Measurements from ENCODE around the gene FAM3C.

Gene FAM3C

DNA sequence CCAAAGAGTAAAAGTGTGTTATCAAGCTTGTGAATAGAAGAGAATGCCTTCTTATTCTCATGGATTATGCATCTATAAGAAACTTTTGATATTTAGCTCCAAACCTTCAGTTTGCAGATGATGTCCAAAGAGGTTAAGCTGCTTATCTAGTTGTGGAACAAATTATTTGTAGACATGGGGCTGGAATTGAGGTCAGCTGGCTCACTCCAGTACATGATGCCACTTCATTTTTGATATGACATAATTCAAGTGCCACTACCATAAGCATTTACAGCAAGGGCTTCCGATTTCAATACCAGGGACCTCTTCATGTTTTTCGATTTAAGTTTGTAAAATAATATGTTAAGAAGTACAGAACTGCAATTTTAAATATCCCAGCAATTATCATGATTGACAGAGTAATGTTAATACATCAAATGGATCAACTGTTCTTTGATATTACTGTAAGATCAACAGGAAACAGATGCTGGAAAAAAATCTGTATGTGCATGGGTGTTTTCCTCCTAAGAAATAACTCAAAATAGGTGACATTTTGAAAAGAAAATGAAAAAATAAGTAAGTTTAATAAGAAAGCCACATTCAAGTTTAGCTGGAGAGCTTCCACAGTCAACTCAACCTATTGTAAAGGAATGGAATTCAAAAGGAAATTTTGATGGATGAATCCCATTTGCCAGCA is 12.7 kb downstream of the FAM3C start:
- H3K9me2 ChIP-seq (replicated peaks; ENCODE audit: insufficient read depth, low read length): no peaks in the 10 kb centered on the region
- no peak overlapping the region for H3K27ac ChIP-seq (ENCODE audit: low read length)
- no peak overlapping the region for H3K9ac ChIP-seq (ENCODE audit: low read length)
- peaks cover 10% of the 10 kb centered on the region for H3F3A ChIP-seq (ENCODE audit: insufficient read depth, low read length)
- no peak overlapping the region for H3K4me3 ChIP-seq (ENCODE audit: low read length)
- no peak overlapping the region for H2AFZ ChIP-seq (ENCODE audit: low read length)
- H4K20me1 ChIP-seq (ENCODE audit: insufficient read depth, low read length): peaks cover 8% of the 10 kb centered on the region; the same call in 1 of the 2 replicates
- H3K4me2 ChIP-seq (ENCODE audit: low read depth, low read length): no peak overlapping the region
- H3K4me1 ChIP-seq (ENCODE audit: low read length): peaks cover 33% of the 10 kb centered on the region
- peaks cover 18% of the 10 kb centered on the region; the same call in 1 of the 2 replicates for H3K36me3 ChIP-seq (replicated peaks; ENCODE audit: insufficient read depth, low read length)
- peaks cover 89% of the 10 kb centered on the region for H3K79me2 ChIP-seq (ENCODE audit: low read length)
- H3K9me3 ChIP-seq (replicated peaks; ENCODE audit: insufficient read depth, low read length): no peaks in the 10 kb centered on the region
- TF ChIP-seq EZH2phosphoT487 (IDR thresholded peaks at IDR 0.05; ENCODE audit: low read length) (no peak), EZH2 (optimal IDR thresholded peaks at IDR 0.05; ENCODE audit: low read depth, low read length) (no peak)
- TF ChIP-seq, protein P1, sequence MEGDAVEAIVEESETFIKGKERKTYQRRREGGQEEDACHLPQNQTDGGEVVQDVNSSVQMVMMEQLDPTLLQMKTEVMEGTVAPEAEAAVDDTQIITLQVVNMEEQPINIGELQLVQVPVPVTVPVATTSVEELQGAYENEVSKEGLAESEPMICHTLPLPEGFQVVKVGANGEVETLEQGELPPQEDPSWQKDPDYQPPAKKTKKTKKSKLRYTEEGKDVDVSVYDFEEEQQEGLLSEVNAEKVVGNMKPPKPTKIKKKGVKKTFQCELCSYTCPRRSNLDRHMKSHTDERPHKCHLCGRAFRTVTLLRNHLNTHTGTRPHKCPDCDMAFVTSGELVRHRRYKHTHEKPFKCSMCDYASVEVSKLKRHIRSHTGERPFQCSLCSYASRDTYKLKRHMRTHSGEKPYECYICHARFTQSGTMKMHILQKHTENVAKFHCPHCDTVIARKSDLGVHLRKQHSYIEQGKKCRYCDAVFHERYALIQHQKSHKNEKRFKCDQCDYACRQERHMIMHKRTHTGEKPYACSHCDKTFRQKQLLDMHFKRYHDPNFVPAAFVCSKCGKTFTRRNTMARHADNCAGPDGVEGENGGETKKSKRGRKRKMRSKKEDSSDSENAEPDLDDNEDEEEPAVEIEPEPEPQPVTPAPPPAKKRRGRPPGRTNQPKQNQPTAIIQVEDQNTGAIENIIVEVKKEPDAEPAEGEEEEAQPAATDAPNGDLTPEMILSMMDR (IDR thresholded peaks at IDR 0.05; ENCODE audit: low read length): no peak
- no peak for DNase-seq
- no peaks in the 10 kb centered on the region for H3K27me3 ChIP-seq (replicated peaks; ENCODE audit: insufficient read depth, low read length)

DNA sequence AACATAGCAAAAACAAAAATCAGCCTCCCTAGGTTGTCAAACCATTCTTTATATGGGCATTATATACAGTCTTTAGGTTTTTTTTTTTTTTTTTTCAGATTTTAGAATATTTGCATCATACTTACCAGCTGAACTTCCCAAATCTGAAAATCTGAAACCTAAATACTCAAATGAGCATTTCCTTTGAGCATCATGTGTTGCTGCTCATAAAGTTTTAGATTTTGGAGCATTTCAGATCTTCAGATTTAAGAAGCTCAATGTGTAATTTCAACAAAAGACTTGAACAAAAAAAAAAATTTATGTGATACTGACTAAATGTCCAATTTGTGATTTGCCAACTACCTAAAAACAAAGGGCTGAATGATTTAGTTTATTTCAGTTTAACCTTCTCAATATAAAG is 13.6 kb downstream of the FAM3C start:
- Histone ChIP-seq H4K20me1 (ENCODE audit: insufficient read depth, low read length) (peaks cover 8% of the 10 kb centered on the region; the same call in 1 of the 2 replicates), H3K4me3 (ENCODE audit: low read length) (no peak overlapping the region), H3K36me3 (replicated peaks; ENCODE audit: insufficient read depth, low read length) (peaks cover 26% of the 10 kb centered on the region), H3F3A (ENCODE audit: insufficient read depth, low read length) (peaks cover 10% of the 10 kb centered on the region), H3K9ac (ENCODE audit: low read length) (no peak overlapping the region), H3K9me3 (replicated peaks; ENCODE audit: insufficient read depth, low read length) (no peaks in the 10 kb centered on the region), H3K27me3 (replicated peaks; ENCODE audit: insufficient read depth, low read length) (no peaks in the 10 kb centered on the region), H3K4me1 (ENCODE audit: low read length) (peaks cover 39% of the 10 kb centered on the region), H3K79me2 (ENCODE audit: low read length) (peaks cover 85% of the 10 kb centered on the region), H2AFZ (ENCODE audit: low read length) (no peak overlapping the region), H3K4me2 (ENCODE audit: low read depth, low read length) (no peak overlapping the region), H3K9me2 (replicated peaks; ENCODE audit: insufficient read depth, low read length) (no peaks in the 10 kb centered on the region), H3K27ac (ENCODE audit: low read length) (no peak overlapping the region)
- no peak for DNase-seq
- TF ChIP-seq EZH2 (optimal IDR thresholded peaks at IDR 0.05; ENCODE audit: low read depth, low read length): no peak
- TF ChIP-seq EZH2phosphoT487 (IDR thresholded peaks at IDR 0.05; ENCODE audit: low read length): no peak
- TF ChIP-seq, protein P1 (IDR thresholded peaks at IDR 0.05; ENCODE audit: low read length): no peak

DNA sequence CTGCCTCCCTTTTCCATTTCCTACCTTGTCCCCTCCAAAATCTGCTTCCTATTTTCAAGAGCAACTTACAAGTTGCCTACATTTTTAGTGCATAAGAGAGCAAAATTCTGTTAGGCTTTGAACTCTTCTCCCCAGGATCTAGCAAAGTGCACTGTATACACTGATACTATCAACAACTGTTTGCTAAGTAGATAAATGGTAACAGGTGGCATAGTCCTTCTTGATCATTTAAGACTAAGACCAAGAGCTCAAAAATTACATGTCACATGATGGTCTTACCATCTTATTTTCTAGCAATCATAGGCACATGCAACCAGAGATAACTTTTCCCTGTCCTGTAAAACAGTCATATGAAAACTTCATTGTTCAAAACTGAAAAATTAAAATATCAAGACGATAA is 16.2 kb downstream of the FAM3C start:
- Histone ChIP-seq H3K9me2 (replicated peaks; ENCODE audit: insufficient read depth, low read length) (no peaks in the 10 kb centered on the region), H3K27me3 (replicated peaks; ENCODE audit: insufficient read depth, low read length) (no peaks in the 10 kb centered on the region), H3K9me3 (replicated peaks; ENCODE audit: insufficient read depth, low read length) (no peaks in the 10 kb centered on the region), H3K79me2 (ENCODE audit: low read length) (peaks cover 64% of the 10 kb centered on the region), H4K20me1 (ENCODE audit: insufficient read depth, low read length) (no peaks in the 10 kb centered on the region; the same call in 1 of the 2 replicates), H3K27ac (ENCODE audit: low read length) (no peak overlapping the region), H3K4me1 (ENCODE audit: low read length) (peaks cover 26% of the 10 kb centered on the region), H3K9ac (ENCODE audit: low read length) (no peak overlapping the region), H2AFZ (ENCODE audit: low read length) (no peak overlapping the region), H3K4me3 (ENCODE audit: low read length) (no peak overlapping the region), H3K4me2 (ENCODE audit: low read depth, low read length) (no peak overlapping the region), H3K36me3 (replicated peaks; ENCODE audit: insufficient read depth, low read length) (peaks cover 34% of the 10 kb centered on the region), H3F3A (ENCODE audit: insufficient read depth, low read length) (peaks cover 8% of the 10 kb centered on the region; the same call in 1 of the 2 replicates)
- DNase-seq: no peak
- TF ChIP-seq, protein P1 (IDR thresholded peaks at IDR 0.05; ENCODE audit: low read length): no peak
- TF ChIP-seq EZH2phosphoT487 (IDR thresholded peaks at IDR 0.05; ENCODE audit: low read length) (no peak), EZH2 (optimal IDR thresholded peaks at IDR 0.05; ENCODE audit: low read depth, low read length) (no peak)

Measured in MM.1S (cell line).